ENCODE measurements around the gene COPA. TPM values are rescaled to one million over a fixed set of nuclear protein-coding genes. Genes with fewer than 3 reads are reported as not detected.
A peak's percentile ranks its signal among the peaks of the same experiment; 100 is the strongest.

The COPA gene
- total and polyA plus RNA-seq, 2 donors (not counting 3 experiments of a cell fraction or from before 2014, with no cell fraction given), result 127 to 185 TPM

- no peaks in the 10 kb centered on the region for H3K9me1 ChIP-seq (replicated peaks; ENCODE audit: control insufficient read depth, extremely low read depth, insufficient read depth, low read length)
- CTCF ChIA-PET, result interaction anchor here (0.8 kb wide), 1 partner anchor 35 kb away, joined by 3 read pairs; no protein-coding TSS in a partner anchor
- H2AFZ ChIP-seq (ENCODE audit: low read depth, low read length), result no peak overlapping the region
- peaks cover 25% of the 10 kb centered on the region for H3K79me2 ChIP-seq (ENCODE audit: control insufficient read depth, insufficient read depth, low read length)
- BruUV-seq (replicated peaks), result no TSS peak
- TF ChIP-seq MYC (IDR thresholded peaks at IDR 0.05; ENCODE audit: low read depth, low read length) (no peak), POLR2AphosphoS5 (IDR thresholded peaks at IDR 0.05; ENCODE audit: insufficient read depth, low read depth, low read length) (no peak), EZH2 (IDR thresholded peaks at IDR 0.05; ENCODE audit: borderline replicate concordance, low read depth, low read length, severe bottlenecking) (no peak), JUN (IDR thresholded peaks at IDR 0.05; ENCODE audit: borderline replicate concordance, insufficient read depth, insufficient read length, low read depth) (no peak), POLR2A (IDR thresholded peaks at IDR 0.05; ENCODE audit: low read depth, low read length) (no peak), MAX (IDR thresholded peaks at IDR 0.05; ENCODE audit: insufficient read depth, insufficient read length) (no peak), GATA2 (IDR thresholded peaks at IDR 0.05; ENCODE audit: insufficient read depth, insufficient read length, low read depth, low read length) (no peak), FOS (IDR thresholded peaks at IDR 0.05; ENCODE audit: borderline replicate concordance, insufficient read depth, low read length) (no peak)
- TF ChIP-seq, protein P1, sequence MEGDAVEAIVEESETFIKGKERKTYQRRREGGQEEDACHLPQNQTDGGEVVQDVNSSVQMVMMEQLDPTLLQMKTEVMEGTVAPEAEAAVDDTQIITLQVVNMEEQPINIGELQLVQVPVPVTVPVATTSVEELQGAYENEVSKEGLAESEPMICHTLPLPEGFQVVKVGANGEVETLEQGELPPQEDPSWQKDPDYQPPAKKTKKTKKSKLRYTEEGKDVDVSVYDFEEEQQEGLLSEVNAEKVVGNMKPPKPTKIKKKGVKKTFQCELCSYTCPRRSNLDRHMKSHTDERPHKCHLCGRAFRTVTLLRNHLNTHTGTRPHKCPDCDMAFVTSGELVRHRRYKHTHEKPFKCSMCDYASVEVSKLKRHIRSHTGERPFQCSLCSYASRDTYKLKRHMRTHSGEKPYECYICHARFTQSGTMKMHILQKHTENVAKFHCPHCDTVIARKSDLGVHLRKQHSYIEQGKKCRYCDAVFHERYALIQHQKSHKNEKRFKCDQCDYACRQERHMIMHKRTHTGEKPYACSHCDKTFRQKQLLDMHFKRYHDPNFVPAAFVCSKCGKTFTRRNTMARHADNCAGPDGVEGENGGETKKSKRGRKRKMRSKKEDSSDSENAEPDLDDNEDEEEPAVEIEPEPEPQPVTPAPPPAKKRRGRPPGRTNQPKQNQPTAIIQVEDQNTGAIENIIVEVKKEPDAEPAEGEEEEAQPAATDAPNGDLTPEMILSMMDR (IDR thresholded peaks at IDR 0.05; ENCODE audit: extremely low read depth in 1 of 2, insufficient read depth in 1 of 2, low read depth in 1 of 2, low read length in 2 of 2), result no peak
- no peaks in the 10 kb centered on the region for H3K9me3 ChIP-seq (replicated peaks; ENCODE audit: control insufficient read depth, insufficient read depth, low read length)
- intact Hi-C loops (cut with micrococcal nuclease) (loop anchor here (10.0 kb wide), 1 partner anchor 728 kb away; no protein-coding TSS in a partner anchor), dilution Hi-C loops (cut with MboI; ENCODE audit: extremely low pct_ligation_motif_present, low sequenced_read_pairs) (no loop called here)
- FAIRE-seq, result peak; percentile 91
- DNase-seq (ENCODE audit: low read depth, low spot score), result no peak
- no peak overlapping the region for H3K9ac ChIP-seq (replicated peaks; ENCODE audit: extremely low read depth, insufficient read depth, low read length)
- no peaks in the 10 kb centered on the region for H4K20me1 ChIP-seq (replicated peaks; ENCODE audit: control insufficient read depth, extremely low read depth, insufficient read depth, low read length)
- no peak overlapping the region for H3K4me3 ChIP-seq (replicated peaks in 1 of 3; ENCODE audit: insufficient read depth in 1 of 3, low read depth in 1 of 3, low read length in 3 of 3)
- H3K36me3 ChIP-seq (ENCODE audit: control insufficient read depth in 2 of 2, extremely low read depth in 1 of 2, insufficient read depth in 2 of 2, low read length in 2 of 2), result peaks cover 11 to 25% of the 10 kb centered on the region in 2 experiments
- no peak overlapping the region for H3K27ac ChIP-seq (ENCODE audit: insufficient read depth, low read depth, low read length)
- no peaks in the 10 kb centered on the region for H3K27me3 ChIP-seq (ENCODE audit: control insufficient read depth in 2 of 2, insufficient read depth in 2 of 2, low read length in 2 of 2)
- no peaks in the 10 kb centered on the region for H3K4me1 ChIP-seq (ENCODE audit: control insufficient read depth, extremely low read depth, insufficient read depth, low read length)
- H3K4me2 ChIP-seq (ENCODE audit: insufficient read depth, low read length), result no peak overlapping the region
- POLR2A ChIA-PET, result no interaction called here
Observed at GRCh38 chr1:160326418-160326817, 16.6 kb downstream of the COPA start.

All from endothelial cell of umbilical vein (primary cell).